Left ventricle myocardium superior (tissue), 1 donor: ENCODE measurements around the gene OSBPL1A. TPM values are rescaled to one million over a fixed set of nuclear protein-coding genes. Genes with fewer than 3 reads are reported as not detected.
A peak's percentile ranks its signal among the peaks of the same experiment; 100 is the strongest.
"Not testable (repeated sequence)": the region's sequence is repeated elsewhere in the genome, so short reads cannot be mapped to it uniquely, and the experiment has no call there.

Experiments
- ATAC-seq: fragments of 200-7000 bp; cut with Tn5 transposase; one replicate; pipeline ENCODE4 v1.9.1; 2020; ENCODE audit warnings: mild to moderate bottlenecking, moderate library complexity
- DNase-seq: peaks from one replicate; pipeline ENCODE4 v3.0.0-alpha.2; 2020
- intact Hi-C: fragments of 100-400 bp; cut with micrococcal nuclease; formaldehyde crosslinking; loops from one replicate; pipeline ENCODE4 v1.11.0; 2022
- total RNA-seq: library from RNA; stranded (reverse); fragmentation: NEBNext Ultra II Directional; extraction: Animal tissue kit (Norgen Biotek cat#: 25700); gene quantifications from one replicate; pipeline ENCODE4 v1.2.1, GENCODE V29; 2021
- donor health status: DM: no; HTN: yes; CAD: no; lungs with severe emphysema.

The OSBPL1A gene
- total RNA-seq, 1 donor from 2014 or later: 95.2 TPM

DNA sequence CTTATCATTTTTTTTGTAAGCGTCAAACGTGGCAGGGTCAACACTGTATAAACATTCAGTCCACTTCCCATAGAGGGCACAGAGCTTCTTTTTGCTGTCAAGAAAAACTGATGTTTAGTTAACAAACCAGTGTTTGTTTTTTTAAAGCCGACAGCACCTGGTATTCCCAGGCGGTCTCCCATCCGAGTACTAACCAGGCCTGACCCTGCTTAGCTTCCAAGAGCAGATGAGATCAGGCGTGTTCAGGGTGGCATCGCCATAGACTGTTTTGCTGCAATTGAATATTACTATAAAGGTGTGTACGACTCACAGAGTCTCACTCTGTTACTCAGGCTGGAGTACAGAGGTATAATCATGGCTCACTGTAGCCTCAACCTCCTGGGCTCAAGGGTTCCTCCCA is 227.3 kb downstream of the OSBPL1A start:
- DNase-seq (no peak), ATAC-seq (no peak)
- intact Hi-C loops: no loop called here

DNA sequence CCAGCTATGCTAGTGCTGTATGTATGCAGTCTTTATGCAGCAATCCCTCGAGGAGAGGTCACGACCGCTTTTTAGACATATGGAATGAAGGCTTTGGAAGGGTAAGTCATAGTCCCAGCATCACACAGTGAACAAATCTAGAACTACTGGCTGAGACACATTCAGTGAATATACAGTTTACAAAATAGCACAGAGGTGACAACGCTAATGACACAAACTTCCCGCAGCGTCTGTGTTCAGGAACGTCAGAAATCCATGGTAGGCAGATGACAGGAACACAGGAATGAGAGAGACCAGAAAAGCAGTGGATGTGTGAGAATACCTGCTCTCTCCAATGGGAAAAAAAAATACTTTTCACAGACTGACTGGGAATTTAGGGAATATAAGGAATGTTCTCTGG is 229.1 kb downstream of the OSBPL1A start:
- ATAC-seq (no peak), DNase-seq (no peak)
- intact Hi-C loops: no loop called here

DNA sequence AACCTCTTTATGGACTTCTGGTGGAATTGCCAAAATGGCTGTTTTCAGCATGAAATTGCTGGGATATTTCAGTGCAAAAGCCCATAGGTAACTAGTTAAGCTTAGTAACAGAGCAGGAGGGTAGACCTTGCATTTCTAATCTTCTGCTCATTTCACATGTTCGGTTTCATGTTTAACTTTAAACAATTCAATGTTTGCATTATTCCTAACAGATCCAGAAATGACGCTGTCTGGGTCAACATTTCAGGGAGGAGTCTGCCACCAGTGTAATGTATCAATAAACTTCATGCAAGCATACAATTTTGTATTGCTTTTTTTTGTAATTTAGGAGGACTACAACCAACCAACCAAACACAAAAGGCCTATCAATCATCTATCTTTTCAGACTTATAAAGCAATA is 236.3 kb downstream of the OSBPL1A start:
- no peak for ATAC-seq
- no peak for DNase-seq
- intact Hi-C loops: no loop called here

DNA sequence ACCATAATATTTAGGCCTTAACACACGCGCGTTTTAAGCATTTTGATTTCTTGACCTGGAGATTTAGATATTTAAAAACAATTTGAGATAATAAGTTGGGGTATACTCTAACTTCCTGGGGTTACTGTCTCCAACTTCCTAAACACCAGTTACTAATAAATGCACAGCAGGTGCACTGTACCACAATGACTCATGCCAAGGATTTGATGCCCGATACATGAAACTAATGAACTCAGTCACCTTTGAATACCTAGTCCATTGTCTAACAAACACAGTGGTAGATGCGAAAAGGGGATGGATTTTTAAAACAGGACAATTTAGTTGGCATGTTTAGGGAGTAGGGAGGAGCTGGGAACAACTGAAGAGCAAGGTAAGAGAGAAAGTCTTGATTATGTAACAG is 237.5 kb downstream of the OSBPL1A start:
- ATAC-seq (no peak), DNase-seq (no peak)
- intact Hi-C loops: no loop called here

DNA sequence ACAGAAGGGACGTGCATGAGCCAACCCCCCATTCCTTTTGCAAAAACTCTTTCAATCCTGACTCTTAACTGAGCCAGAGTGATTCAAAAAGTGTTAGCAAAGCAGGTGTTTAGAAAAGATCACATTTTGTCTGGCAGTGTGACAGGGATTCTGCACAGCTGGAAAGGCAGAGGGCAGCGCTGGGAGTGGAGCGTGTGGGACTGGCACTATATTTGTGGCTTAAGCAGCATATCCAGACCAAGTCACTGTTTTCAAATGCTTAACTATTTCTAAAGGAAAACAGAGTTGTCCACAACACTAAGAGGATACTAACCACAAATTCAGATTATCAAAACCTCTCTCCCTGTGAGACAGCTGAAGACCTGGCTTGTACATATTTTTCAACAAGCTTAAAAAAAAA is 239.8 kb downstream of the OSBPL1A start:
- intact Hi-C loops: no loop called here
- no peak for DNase-seq
- ATAC-seq: no peak

DNA sequence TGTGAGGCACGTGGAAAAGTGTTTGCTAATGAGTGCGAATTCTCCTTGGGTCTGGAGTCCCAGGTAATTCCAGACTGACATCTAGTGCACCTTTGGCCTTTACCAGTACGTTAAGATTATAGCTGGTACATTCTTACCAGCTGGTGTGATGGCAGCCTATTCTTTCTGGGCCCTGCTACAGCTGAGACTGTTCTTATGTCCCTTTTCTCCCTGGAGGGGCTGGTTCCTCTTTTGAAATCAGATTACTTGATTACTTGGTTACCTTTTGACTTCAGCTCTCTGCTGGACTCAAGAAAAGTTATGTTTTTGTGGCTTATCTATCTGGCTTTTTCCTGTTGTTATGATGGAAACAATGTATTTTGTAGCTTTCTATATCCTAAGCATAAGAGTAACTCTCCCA is 244.2 kb downstream of the OSBPL1A start:
- intact Hi-C loops: no loop called here
- DNase-seq (no peak), ATAC-seq (no peak)

DNA sequence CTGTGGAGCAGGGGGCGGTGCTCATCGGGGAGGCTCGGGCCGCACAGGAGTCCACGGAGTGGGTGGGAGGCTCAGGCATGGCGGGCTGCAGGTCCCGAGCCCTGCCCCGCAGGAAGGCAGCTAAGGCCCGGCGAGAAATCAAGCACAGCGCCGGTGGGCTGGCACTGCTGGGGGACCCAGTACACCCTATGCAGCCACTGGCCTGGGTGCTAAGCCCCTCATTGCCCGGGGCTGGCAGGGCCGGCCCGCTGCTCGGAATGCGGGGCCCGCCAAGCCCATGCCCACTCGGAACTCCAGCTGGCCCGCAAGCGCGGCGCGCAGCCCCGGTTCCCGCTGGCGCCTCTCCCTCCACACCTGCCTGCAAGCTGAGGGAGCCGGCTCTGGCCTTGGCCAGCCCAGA is 248.0 kb downstream of the OSBPL1A start:
- intact Hi-C loops, ATAC-seq, DNase-seq: not testable (repeated sequence)

DNA sequence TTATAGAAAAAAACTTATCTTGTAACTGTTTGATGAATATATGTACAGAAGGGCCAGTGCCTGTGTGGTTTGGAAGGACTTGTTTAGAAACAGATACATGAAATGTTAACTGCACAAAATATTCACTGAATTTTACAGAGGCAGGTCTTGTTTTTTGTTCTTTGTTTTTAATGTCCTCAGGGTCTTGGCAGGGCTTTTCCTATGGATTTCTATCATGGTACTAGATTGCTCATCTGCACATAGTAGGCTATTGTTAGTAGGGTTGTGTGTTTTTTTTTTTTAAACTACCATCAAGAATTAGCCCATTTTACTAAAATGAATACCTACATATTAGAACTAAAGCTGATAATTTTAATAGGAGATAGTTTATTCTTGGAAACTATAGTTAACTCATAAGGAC is 255.2 kb downstream of the OSBPL1A start:
- DNase-seq (no peak), ATAC-seq (no peak)
- intact Hi-C loops: no loop called here

DNA sequence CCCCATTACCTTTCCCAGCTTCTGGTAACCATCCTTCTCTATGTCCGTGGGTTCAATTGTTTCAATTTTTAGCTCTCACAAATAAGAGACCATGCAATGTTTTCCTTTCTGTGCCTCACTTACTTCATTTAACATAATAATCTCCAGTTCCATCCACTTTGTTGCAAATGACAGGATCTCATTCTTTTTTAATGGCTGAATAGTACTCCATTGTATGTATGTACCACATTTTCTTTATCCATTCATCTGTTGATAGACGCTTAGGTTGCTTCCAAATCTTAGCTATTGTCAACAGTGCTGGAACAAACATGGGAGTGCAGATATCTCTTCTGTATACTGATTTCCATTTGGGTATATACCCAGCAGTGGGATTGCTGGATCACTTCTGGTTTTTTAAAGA is 256.9 kb downstream of the OSBPL1A start:
- DNase-seq (no peak), ATAC-seq (no peak)
- intact Hi-C loops: no loop called here

DNA sequence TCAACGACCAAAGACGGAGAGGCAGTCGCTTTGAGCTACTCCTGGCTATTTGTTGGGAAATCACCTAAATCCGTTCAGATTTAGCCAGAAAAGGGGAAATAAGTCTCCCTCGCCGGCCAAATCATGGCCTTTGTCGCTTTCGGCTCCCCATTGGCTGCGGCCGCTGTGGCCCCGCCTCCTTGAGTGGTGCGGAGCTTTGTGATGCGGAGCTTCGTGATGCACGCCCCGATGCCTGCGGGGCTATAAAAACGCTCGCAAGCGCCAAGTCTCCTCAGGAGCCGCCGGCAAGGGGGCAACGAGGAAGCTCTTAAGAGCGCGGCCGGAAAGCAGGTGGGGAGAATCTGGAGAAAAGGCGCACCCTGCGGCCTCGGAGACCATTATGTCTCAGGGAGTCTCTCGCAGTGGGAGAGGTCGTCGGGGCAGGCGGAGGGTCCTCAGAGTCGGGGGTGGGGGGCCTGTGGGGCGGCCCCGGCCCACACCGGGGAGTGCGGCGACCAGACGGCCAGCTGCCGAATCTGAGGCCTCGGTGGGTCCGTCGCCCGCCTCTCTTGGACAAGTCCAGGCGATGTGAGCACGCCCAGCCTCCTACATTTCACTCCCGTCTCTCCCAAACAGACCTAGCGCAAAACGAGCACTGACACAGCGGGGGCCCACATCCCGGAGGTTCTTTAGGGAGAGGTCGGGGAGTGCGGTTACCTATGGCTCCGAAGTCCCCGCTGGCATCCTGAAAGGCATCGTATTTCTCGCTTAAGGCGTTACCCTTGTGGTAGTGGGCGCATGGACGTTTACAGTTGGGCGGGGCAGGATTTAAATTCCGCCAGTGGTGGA is 258.6 kb downstream of the OSBPL1A start, which contains the start of gene CABYR:
TSS of gene CABYR (plus strand) at position 274 of the 828 bp plus-strand sequence. CDS start 4,053 bp downstream, outside the sequence.
- ATAC-seq (peak; percentile 90), DNase-seq (peak; percentile 76)
- intact Hi-C loops: no loop called here

DNA sequence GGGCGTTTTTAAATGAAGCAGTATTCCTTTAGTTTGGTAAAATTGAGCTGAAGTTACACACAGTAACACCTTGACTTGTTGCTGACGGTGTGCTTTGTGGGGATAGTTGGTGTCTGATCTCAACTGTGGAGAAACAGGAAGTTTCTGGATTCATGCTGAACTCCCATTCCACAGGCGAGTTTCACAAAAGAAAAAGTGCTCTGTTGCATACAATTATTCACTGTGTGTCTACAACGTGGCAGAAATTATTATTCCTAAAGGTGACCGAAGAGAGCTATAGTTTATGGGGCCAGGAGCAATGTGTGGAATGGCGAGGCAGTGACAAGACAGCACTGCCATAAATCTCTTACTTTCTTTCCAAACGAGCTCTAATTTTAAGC is 259.2 kb downstream of the OSBPL1A start:
- intact Hi-C loops: no loop called here
- ATAC-seq: no peak

DNA sequence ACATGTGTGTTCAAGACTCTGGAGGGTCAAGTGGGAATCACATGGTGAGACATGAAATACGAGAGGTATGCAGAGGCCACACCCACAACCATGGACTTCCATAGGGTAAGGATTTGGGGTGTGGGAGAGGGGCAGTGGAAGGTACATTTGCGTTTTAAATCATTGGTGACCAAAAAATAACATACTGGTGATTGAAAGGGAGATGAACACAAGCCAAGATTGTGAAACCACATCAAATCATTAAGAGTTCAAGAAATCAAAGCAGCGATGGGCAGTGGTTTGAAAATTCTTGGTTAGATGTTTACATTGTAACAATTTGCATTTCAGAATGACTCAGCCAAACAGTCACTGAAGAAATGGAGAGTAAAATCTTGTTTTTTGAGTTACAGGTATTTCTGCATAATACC is 260.7 kb downstream of the OSBPL1A start:
- intact Hi-C loops: no loop called here
- DNase-seq (no peak), ATAC-seq (no peak)

More for the DNA sequence above, 259.2 kb downstream of the OSBPL1A start:
- no peak for DNase-seq

DNA sequence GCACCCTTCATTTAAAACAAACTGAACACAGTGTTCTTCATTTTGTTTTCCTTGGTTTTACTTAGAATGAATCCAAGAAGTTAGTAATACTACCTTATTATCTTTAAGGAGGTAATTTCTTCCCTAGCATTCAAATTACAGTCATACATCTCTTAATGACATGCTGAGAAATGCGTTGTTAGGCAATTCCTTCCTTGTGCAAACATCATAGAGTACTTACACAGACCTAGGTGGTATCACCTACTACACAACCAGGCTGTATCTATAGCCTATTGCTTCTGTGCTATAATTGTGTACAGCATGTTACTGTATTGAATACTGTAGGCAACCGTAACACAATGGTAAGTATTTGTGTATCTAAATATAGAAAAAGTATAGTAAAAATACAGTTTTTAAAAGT is 267.1 kb downstream of the OSBPL1A start:
- intact Hi-C loops: no loop called here

DNA sequence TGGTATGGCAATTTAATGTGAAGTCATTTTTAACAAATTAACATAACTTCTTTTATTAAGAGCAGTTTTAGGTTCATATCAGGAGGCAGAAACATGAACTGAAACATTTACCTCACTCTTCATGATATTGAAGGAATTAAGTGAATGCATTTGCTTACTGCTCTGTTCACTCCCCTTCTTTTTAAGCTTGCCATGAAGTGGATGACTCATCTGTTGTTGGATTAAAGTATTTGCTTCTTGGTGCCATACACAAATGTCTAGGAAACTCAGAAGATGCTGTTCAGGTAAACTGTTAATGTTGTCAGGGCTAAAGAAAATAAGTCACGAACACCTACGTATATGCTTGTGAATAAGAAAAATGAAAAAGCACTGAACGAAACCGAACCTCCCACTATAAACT is 268.9 kb downstream of the OSBPL1A start:
- intact Hi-C loops: no loop called here
- no peak for DNase-seq
- ATAC-seq: no peak

More for the DNA sequence above, 267.1 kb downstream of the OSBPL1A start:
- ATAC-seq: no peak
- DNase-seq: no peak

DNA sequence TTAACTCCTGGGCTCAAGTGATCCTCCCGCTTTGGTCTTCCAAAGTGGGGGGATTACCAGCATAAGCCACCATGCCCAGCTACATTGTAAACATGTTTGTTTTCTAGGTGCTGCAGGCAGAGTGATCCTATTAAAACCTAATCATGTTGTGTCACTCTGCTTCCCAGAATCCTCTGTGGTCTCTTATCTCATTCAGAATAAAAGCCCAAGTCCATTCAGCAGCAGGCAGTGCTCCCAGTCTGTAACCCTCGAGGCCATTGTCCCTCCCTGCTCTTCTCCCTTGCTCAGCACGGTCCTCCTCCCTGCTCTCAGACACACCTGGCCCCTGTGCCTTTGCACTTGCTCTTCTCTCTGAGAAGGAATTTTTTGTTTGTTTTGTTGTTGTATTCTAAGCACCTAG is 269.9 kb downstream of the OSBPL1A start:
- no peak for DNase-seq
- no peak for ATAC-seq
- intact Hi-C loops: no loop called here

DNA sequence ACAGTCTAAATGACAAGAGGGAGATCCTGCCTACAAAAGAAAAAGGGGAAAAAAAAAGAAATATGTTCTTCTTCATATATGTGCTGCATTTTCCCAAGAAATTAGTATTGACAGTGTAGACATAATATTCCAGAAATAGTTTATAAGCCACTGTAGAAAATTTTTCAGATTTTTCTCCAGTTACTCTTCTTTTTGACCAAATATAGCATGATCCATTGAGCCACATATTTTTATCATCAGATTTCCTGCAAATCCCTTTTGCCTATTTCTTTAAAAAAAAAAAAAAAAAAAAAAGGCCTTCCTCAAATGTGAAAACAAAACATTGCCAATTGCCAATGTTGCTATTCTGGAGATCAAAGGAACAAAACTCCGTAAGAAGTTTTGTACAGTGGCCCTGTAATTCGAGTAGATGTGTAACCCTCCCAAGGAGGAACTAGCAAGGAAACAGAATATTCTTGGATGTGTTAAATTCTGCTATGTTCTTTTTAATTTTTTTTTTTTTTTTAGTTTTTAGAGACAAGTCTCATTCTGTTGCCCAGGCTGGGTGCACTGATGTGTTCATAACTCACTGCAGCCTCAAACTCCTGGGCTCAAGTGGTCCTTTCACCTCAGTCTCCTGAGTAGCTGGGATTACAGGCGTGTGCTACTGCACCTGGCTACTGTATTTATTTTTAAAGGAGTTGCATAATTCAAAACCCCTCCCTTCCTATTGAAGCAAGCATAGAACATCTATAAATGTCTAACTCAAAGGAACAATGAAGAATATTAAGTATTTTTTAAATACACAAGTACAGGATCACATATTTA is 271.3 kb downstream of the OSBPL1A start:
- intact Hi-C loops: no loop called here
- ATAC-seq (no peak), DNase-seq (no peak)

DNA sequence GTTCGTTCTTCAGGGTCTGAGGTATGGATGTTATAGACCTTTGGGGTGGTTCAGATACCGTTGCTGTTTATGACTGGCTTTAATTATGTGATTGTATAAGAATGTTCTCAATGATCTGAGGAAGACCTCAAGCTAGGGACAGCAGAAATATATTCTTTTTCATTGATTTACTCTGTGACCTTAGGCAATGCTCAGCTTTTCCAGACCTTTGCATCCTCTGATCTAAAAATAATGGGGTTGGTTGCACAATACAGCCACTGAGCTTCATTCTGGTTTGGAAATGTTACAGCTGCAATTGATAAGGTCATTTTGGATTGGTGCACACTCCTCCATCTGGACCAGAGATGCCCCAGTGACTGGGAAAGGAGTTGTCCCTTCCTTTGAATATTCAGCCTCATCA is 276.0 kb downstream of the OSBPL1A start:
- DNase-seq (no peak), ATAC-seq (no peak)
- intact Hi-C loops: no loop called here

DNA sequence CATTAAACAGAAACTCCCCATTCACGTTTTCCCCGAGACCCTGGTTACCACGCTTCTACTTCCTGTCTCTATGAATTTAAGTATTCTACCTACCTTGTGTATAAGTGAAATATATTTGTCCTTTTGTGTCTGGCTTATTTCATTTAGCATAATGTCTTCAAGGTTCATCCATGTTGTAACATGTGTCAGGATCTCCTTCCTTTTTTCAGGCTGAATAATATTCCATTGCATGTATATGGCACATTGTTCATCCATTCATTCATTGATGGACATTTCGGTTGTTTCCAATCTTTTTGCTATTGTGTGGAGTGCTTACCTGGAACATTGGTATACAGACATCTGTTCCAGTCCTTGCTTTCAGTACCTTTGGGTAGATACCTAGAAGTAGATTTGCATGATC is 276.9 kb downstream of the OSBPL1A start:
- intact Hi-C loops: no loop called here
- no peak for ATAC-seq
- no peak for DNase-seq

DNA sequence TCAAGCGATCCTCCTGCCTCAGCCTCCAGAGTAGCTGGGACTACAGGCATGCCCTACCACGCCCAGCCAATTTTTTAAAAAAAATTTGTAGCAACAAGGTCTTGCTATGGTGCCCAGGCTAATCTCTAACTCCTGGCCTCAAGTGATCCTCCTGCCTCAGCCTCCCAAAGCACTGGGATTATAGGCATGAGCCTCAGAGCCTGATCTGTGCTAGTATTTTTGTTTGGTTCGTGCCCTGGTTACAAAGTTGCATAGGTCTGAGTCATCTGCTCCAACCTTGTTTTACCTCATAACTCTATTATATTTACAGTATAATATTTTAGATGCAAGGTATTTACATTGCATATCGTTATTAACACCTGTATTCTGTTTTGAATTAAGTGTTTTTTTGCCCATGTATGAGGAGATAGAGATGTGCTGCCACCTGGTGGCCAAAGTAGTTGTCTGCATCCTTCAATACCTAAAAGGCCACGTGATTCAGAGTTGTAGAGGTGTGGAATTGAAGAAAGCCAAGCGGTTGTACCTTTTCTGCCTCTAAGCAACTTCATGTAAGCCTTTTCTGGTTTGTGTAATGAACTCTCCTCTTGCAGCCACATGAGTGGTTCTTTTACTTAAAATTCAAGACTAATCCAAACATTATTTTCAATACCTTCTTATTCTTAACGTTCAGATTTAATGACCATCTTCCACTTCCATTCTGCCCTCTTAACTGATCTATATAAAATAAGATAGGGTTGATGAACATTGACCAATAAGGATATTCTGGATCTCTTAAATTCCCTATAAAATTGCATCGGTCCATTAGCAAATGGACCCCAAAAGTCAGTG is 278.7 kb downstream of the OSBPL1A start:
- intact Hi-C loops: loop anchor here (10.0 kb wide), 1 partner anchor 104 kb away; the partner anchor contains the start of gene TTC39C
- DNase-seq: peak; percentile 74
- ATAC-seq: peak; percentile 68
